ENCODE data around the gene AKAP3. TPM values are rescaled to one million over a fixed set of nuclear protein-coding genes. Genes with fewer than 3 reads are reported as not detected.

The AKAP3 gene
- total RNA-seq, 4 donors from 2014 or later: 0.44 to 4.5 (median 2.5) TPM; not detected in 1

- TF ChIP-seq, protein P1, sequence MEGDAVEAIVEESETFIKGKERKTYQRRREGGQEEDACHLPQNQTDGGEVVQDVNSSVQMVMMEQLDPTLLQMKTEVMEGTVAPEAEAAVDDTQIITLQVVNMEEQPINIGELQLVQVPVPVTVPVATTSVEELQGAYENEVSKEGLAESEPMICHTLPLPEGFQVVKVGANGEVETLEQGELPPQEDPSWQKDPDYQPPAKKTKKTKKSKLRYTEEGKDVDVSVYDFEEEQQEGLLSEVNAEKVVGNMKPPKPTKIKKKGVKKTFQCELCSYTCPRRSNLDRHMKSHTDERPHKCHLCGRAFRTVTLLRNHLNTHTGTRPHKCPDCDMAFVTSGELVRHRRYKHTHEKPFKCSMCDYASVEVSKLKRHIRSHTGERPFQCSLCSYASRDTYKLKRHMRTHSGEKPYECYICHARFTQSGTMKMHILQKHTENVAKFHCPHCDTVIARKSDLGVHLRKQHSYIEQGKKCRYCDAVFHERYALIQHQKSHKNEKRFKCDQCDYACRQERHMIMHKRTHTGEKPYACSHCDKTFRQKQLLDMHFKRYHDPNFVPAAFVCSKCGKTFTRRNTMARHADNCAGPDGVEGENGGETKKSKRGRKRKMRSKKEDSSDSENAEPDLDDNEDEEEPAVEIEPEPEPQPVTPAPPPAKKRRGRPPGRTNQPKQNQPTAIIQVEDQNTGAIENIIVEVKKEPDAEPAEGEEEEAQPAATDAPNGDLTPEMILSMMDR (IDR thresholded peaks at IDR 0.05; ENCODE audit: low read depth): no peak
These were observed 44.9 kb downstream of the AKAP3 start for GRCh38 chr12:4603946-4604345.

- TF ChIP-seq, protein P1 (IDR thresholded peaks at IDR 0.05; ENCODE audit: low read depth): no peak
These were observed 45.4 kb downstream of the AKAP3 start for GRCh38 chr12:4603421-4603820.

DNA sequence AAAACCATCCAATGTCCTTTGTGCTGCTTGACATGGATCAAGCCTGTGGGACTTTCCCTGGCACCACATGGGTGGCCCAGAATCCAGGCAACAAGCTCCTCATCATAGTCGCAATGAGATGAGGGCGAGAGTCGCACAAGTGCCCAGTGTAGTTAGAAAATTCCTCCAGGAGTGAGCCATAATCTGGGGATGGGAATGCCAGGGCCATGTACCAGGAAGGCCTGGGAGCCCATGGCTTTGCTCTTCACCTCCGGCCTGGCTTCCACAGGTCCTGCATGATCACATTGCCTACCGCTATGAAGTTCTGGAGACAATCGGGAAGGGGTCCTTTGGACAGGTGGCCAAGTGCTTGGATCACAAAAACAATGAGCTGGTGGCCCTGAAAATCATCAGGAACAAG lies 53.0 kb downstream of the AKAP3 start:
- TF ChIP-seq, protein P1 (IDR thresholded peaks at IDR 0.05; ENCODE audit: low read depth): no peak

- TF ChIP-seq, protein P1 (IDR thresholded peaks at IDR 0.05; ENCODE audit: low read depth): no peak
These were observed 57.6 kb downstream of the AKAP3 start for GRCh38 chr12:4591180-4591687.

DNA sequence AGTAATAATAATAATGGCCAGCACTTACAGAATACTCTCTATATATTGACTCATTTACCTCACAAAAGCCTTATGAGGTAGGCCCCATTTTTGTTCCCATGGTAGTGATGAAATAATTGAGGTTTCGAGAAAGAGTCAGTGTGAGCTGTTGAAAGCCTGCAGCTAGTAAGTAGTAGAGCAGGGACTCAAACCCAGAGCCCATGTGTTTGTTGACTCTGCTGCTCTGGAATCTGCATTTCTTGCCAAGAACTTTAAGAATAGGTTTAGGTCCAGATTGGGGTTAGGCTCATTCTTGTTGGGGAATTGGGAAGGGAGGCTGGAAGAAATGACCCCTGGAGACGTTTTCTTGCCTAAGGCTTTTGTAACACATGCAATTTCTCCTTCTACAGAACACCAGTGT lies 58.9 kb downstream of the AKAP3 start:
- TF ChIP-seq, protein P1 (IDR thresholded peaks at IDR 0.05; ENCODE audit: low read depth): no peak

- TF ChIP-seq, protein P1 (IDR thresholded peaks at IDR 0.05; ENCODE audit: low read depth): no peak
These were observed 59.9 kb downstream of the AKAP3 start for GRCh38 chr12:4588916-4589315.

DNA sequence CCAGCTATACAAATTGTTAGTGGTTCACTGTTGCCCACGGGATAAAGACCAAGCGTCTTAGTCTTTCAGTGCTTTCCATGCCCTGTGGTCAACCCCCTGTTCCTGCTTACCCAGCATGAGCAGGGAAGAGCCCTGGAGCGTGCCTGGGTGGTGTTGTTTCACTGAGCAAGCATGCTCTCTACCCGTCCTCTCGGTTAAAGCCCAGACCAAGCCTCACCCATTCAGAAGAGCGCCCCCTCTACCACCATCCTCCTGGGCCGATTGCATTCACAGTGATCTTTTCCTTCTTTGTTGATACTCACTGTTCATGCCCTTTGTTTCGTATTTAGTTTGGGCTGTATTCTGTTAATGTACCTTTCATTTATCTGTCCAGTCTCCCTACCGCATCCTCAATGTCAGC lies 61.7 kb downstream of the AKAP3 start:
- TF ChIP-seq, protein P1 (IDR thresholded peaks at IDR 0.05; ENCODE audit: low read depth): no peak

Measured in subcutaneous adipose tissue (tissue), 4 donors.